Neural progenitor cell (in vitro differentiated cells): ENCODE data around the gene CFAP119.

Source experiments
- EZH2 ChIP-seq: fragments of 200-600 bp; sonication (generic); IDR thresholded peaks from 2 replicates; pipeline ENCODE4 v1.6.1; 2017; ENCODE audit warnings: antibody characterized with exemption, mild to moderate bottlenecking, moderate library complexity
- TF ChIP-seq, protein P1 (sequence below): fragments of 200-600 bp; sonication (generic); IDR thresholded peaks from 2 replicates; pipeline ENCODE4 v1.5.1; 2017; ENCODE audit warnings: antibody characterized with exemption, mild to moderate bottlenecking

DNA sequence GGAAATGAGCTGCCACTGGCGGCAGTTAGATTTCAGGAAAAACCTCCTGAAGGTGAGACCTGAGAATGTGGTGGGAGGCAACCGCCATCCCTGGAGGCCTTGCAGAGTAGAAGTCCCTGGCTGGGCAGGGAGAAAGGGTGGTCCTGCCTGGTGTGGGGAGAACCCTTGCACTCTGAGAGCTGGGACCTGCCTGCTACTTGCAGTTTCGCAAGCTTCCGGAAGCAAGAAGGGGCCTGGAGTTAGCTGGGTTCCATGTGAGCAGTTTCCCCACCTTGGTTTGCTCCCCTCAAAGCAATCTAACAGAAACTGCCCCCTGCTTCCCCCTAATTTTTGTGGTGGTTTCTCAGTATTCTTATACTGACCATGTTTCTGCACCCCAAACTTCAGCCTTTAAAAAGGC is 18.7 kb upstream of the CFAP119 start:
- TF ChIP-seq, protein P1, sequence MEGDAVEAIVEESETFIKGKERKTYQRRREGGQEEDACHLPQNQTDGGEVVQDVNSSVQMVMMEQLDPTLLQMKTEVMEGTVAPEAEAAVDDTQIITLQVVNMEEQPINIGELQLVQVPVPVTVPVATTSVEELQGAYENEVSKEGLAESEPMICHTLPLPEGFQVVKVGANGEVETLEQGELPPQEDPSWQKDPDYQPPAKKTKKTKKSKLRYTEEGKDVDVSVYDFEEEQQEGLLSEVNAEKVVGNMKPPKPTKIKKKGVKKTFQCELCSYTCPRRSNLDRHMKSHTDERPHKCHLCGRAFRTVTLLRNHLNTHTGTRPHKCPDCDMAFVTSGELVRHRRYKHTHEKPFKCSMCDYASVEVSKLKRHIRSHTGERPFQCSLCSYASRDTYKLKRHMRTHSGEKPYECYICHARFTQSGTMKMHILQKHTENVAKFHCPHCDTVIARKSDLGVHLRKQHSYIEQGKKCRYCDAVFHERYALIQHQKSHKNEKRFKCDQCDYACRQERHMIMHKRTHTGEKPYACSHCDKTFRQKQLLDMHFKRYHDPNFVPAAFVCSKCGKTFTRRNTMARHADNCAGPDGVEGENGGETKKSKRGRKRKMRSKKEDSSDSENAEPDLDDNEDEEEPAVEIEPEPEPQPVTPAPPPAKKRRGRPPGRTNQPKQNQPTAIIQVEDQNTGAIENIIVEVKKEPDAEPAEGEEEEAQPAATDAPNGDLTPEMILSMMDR, result no peak
- TF ChIP-seq EZH2, result no peak
